MCF 10A (cell line): Measurements from ENCODE around the gene KCNH4. TPM values are rescaled to one million over a fixed set of nuclear protein-coding genes. Genes with fewer than 3 reads are reported as not detected.

Source experiments
- BruUV-seq: library from RNA; stranded (reverse); fragments of 400-500 nt; replicated peaks from 2 replicates; lab custom pipeline; 2021; lab: Mats Ljungman, UMichigan
- CTCF ChIA-PET: fragments of 300-600 bp; sonication (Branson Sonifier 250); formaldehyde crosslinking; extraction: SDS; loops from one replicate; lab custom pipeline; 2021; ENCODE audit warnings: antibody characterized with exemption, inconsistent platforms; lab: Yijun Ruan, JAX
- POLR2A ChIA-PET: fragments of 300-600, 350-650 bp; sonication (Branson Sonifier 250); formaldehyde crosslinking; extraction: SDS; loops from one replicate; lab custom pipeline; 2020; ENCODE audit warnings: antibody characterized with exemption, inconsistent platforms; lab: Yijun Ruan, JAX
- DNase-seq: peaks from one replicate; pipeline ENCODE4 v3.0.0-alpha.2; 2018; ENCODE audit not compliant: unreplicated experiment
- H3K27ac Mint-ChIP-seq: one replicate; pipeline ENCODE4 v1.8.0; 2022; ENCODE audit warnings: mild to moderate bottlenecking, low read depth, mixed read lengths; ENCODE audit not compliant: unreplicated experiment
- H3K27me3 Mint-ChIP-seq: one replicate; pipeline ENCODE4 v1.8.0; 2022; ENCODE audit warnings: mixed read lengths; ENCODE audit not compliant: insufficient read depth, unreplicated experiment
- H3K36me3 Mint-ChIP-seq: one replicate; pipeline ENCODE4 v1.8.0; 2022; ENCODE audit warnings: mild to moderate bottlenecking, moderate library complexity, mixed read lengths; ENCODE audit not compliant: insufficient read depth, unreplicated experiment
- H3K4me1 Mint-ChIP-seq: one replicate; pipeline ENCODE4 v1.8.0; 2022; ENCODE audit warnings: mixed read lengths; ENCODE audit not compliant: insufficient read depth, unreplicated experiment
- H3K4me3 Mint-ChIP-seq: one replicate; pipeline ENCODE4 v1.8.0; 2022; ENCODE audit warnings: mild to moderate bottlenecking, moderate library complexity, mixed read lengths; ENCODE audit not compliant: unreplicated experiment
- H3K9me3 Mint-ChIP-seq: one replicate; pipeline ENCODE4 v1.8.0; 2022; ENCODE audit warnings: mixed read lengths; ENCODE audit not compliant: unreplicated experiment
- CTCF ChIP-seq: fragments of 200-600 bp; IDR thresholded peaks from one replicate; pipeline ENCODE4 v1.8.0; 2022; ENCODE audit warnings: antibody characterized with exemption, mild to moderate bottlenecking; ENCODE audit not compliant: unreplicated experiment
- intact Hi-C: fragments of 100-400 bp; cut with micrococcal nuclease; formaldehyde crosslinking; loops from 2 replicates; pipeline ENCODE4 v1.14.1; 2022
- total RNA-seq: library from RNA; stranded (reverse); gene quantifications from 2 replicates; pipeline ENCODE4 v1.2.3, GENCODE V29; 2022

KCNH4 gene
- total RNA-seq, 1 experiment from 2014 or later: not detected

DNA sequence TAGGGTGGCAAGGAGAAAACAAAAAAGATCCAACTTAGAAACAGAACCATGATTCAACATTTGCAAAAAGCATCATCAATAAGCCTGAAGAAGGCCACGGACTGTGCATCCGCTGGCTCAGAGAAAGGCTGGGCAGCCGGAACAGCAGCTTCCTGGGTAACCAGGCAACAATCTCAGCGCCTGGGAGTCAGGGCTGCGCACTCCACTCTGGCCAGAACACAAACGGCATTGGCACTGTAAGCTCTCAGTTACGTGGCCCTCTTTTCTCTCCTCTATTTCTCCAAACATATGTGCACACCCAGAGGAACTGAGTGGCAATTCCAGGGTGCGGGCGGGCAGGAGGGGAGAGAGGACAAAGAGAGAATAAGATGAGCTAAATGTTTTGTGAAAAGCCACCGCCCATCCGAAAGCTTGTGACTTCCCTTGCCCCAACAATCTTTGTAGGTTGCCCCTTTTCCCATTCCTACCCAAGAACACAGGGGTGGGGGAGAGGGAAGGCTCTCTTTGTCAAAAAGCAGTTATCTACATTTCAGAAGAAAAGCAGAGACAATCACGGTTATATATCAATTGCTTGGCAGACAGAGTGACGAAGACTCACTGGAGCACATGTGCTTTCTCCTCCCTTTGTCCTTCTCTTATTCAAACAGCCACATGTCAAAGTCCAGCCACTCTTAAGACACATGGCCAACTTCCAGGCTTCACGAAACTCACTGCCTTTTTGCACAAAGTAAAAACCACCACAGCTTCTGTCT is 19.9 kb upstream of the KCNH4 start:
- TF ChIP-seq CTCF: no peak
- no peak overlapping the region for H3K27ac Mint-ChIP-seq
- H3K36me3 Mint-ChIP-seq: peaks cover 37% of the 10 kb centered on the region
- CTCF ChIA-PET: interaction anchor here (0.6 to 0.7 kb wide), 4 partner anchors 133 to 480 kb away, joined by 3 to 4 read pairs (median 3); no protein-coding TSS in a partner anchor
- no peaks in the 10 kb centered on the region for H3K9me3 Mint-ChIP-seq
- POLR2A ChIA-PET: no interaction called here
- no peaks in the 10 kb centered on the region for H3K27me3 Mint-ChIP-seq
- no peak for DNase-seq
- intact Hi-C loops: no loop called here
- no peaks in the 10 kb centered on the region for H3K4me1 Mint-ChIP-seq
- no peak overlapping the region for H3K4me3 Mint-ChIP-seq
- BruUV-seq: TSS peak; percentile 24

- ChIA-PET CTCF (interaction anchor here (0.6 to 0.7 kb wide), 2 partner anchors 15 to 1668 kb away, joined by 3 read pairs; no protein-coding TSS in a partner anchor), POLR2A (no interaction called here)
- intact Hi-C loops: no loop called here
- BruUV-seq: no TSS peak
- Mint-ChIP-seq H3K27ac (no peak overlapping the region), H3K36me3 (peaks cover 25% of the 10 kb centered on the region), H3K27me3 (no peaks in the 10 kb centered on the region), H3K4me1 (peaks cover 2% of the 10 kb centered on the region), H3K4me3 (no peak overlapping the region), H3K9me3 (no peaks in the 10 kb centered on the region)
- no peak for TF ChIP-seq CTCF
- DNase-seq: no peak
Measured at GRCh38 chr17:42199416-42200011, 18.6 kb upstream of the KCNH4 start.

DNA sequence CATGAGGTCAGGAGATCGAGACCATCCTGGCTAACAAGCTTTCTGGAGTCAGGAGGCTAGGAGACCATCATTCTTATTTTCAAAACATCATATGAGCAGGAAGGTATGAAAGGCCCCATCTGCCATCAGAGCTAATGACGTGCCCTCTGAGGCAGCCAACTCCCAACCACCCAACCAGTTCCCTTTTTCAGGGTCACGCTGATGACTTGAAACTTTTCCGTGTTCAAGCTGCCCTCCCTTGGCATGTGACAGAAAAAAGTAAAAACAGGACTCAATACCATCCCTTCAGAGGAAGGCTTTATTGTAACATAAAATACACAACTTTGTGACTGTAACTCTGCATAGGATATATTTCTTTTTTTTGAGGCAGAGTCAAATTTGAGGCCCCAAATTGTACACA is 18.0 kb upstream of the KCNH4 start:
- Mint-ChIP-seq H3K4me3 (no peak overlapping the region), H3K36me3 (peaks cover 24% of the 10 kb centered on the region), H3K27ac (no peak overlapping the region), H3K27me3 (no peaks in the 10 kb centered on the region), H3K9me3 (no peaks in the 10 kb centered on the region), H3K4me1 (peaks cover 8% of the 10 kb centered on the region)
- DNase-seq: no peak
- CTCF ChIA-PET: interaction anchor here (0.6 to 0.7 kb wide), 2 partner anchors 14 to 1669 kb away, joined by 3 read pairs; no protein-coding TSS in a partner anchor
- no TSS peak for BruUV-seq
- no peak for TF ChIP-seq CTCF
- intact Hi-C loops: no loop called here
- POLR2A ChIA-PET: no interaction called here

- no peaks in the 10 kb centered on the region for H3K27me3 Mint-ChIP-seq
- no peaks in the 10 kb centered on the region for H3K9me3 Mint-ChIP-seq
- ChIA-PET CTCF (no interaction called here), POLR2A (no interaction called here)
- BruUV-seq: no TSS peak
- no peak for TF ChIP-seq CTCF
- peaks cover 19% of the 10 kb centered on the region for H3K36me3 Mint-ChIP-seq
- DNase-seq: no peak
- intact Hi-C loops: no loop called here
- H3K27ac Mint-ChIP-seq: no peak overlapping the region
- no peak overlapping the region for H3K4me3 Mint-ChIP-seq
- peaks cover 15% of the 10 kb centered on the region for H3K4me1 Mint-ChIP-seq
Measured at GRCh38 chr17:42197564-42198156, 16.7 kb upstream of the KCNH4 start.
